NOMO-1 treated with DMSO at 0.1 percent for 48 hours (cell line): Measurements from ENCODE around the gene COL9A2.

ENCODE experiments used
- DNase-seq: peaks from one replicate; lab custom pipeline; 2025; ENCODE audit not compliant: unreplicated experiment; lab: John Stamatoyannopoulos, UW

Gene COL9A2

GRCh38 chr1:40303790-40304189 lies 13.3 kb downstream of the COL9A2 start:
- DNase-seq, result no peak

GRCh38 chr1:40303051-40303771 lies 13.9 kb downstream of the COL9A2 start:
- no peak for DNase-seq

DNA sequence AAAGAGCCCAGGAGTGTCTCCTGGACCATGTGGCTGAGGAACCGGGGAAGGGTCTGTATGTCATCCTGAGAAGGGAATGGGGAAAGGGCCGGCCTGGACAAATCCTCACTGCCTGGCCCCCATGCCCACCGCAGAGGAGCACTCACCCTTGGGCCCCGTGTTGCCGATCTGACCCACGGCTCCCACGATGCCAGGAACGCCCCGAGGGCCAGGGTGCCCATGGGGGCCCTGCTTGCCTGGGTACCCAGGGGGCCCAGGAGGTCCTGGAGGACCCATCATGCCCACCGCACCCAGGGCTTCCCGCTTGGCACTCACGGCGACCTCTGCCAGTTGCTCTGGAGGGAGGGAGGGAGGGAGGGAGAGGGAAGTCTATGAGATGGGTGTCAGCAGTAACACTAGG lies 14.6 kb downstream of the COL9A2 start:
- DNase-seq, result no peak

GRCh38 chr1:40301541-40302299 lies 15.4 kb downstream of the COL9A2 start:
- no peak for DNase-seq

GRCh38 chr1:40301066-40301465 lies 16.0 kb downstream of the COL9A2 start:
- no peak for DNase-seq

GRCh38 chr1:40300651-40301050 lies 16.4 kb downstream of the COL9A2 start:
- DNase-seq, result no peak

- DNase-seq, result no peak
Measured at GRCh38 chr1:40300249-40300567, 16.9 kb downstream of the COL9A2 start.

GRCh38 chr1:40299366-40300248 lies 17.5 kb downstream of the COL9A2 start:
- no peak for DNase-seq

- no peak for DNase-seq
Measured at GRCh38 chr1:40291293-40291692, 25.8 kb downstream of the COL9A2 start.

- no peak for DNase-seq
Measured at GRCh38 chr1:40281853-40282252, 35.2 kb downstream of the COL9A2 start.

- DNase-seq, result no peak
Measured at GRCh38 chr1:40276122-40276521, 41.0 kb downstream of the COL9A2 start.

DNA sequence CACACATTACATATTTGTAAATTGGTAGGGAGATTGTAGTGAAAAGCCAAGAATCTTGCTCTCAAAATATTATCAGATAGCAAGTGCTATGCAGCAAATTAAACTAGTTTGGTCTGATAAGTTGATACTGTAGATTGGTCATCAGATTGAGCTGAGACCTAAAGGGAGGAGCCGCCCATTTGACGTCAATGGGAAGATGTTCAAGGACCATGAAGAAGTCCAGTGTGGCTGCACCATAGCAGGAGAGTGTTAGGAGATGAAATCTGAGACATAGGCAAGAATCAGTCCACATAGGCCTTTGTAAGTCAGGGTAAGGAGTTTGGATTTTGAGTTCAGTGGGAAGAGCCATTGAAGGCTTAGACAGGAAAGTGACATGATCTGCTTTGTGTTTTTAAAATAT lies 42.8 kb downstream of the COL9A2 start:
- DNase-seq, result no peak

GRCh38 chr1:40273547-40274166 lies 43.4 kb downstream of the COL9A2 start:
- DNase-seq, result no peak

- DNase-seq, result no peak
Measured at GRCh38 chr1:40272653-40273213, 44.4 kb downstream of the COL9A2 start.

DNA sequence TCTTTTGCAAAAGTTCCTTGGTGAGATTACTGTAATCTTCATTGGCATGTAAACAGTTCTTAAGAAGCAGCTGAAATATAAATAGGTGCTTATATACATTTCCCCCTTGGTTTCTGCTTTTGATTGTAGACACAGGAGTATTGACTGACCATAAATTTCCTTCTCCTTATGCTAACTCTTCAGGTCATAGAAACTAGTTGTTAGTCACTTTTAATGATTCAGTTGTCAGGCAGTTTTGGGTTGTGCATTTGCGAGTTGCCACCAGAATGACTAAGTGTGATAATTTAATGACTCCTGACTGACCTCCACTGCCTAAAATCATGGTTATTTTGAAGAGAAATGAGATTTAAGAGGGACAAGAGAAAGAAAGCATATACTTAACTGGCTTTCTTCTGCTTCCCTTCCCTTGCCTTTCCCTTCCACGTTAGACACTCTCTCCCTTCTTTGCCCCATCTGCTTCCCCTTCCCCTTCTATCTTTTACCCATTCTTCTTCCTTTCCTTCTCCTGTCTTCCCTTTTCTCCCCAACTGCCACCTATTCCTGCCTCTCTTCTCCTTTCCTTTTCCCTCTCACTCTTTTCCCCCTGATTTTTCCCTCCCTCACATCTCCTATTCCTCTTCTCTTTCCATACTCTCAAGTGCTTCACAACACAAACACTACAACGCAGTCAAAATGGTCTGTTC lies 46.8 kb downstream of the COL9A2 start:
- peak; percentile 0 for DNase-seq

GRCh38 chr1:40268211-40268610 lies 48.9 kb downstream of the COL9A2 start:
- no peak for DNase-seq

DNA sequence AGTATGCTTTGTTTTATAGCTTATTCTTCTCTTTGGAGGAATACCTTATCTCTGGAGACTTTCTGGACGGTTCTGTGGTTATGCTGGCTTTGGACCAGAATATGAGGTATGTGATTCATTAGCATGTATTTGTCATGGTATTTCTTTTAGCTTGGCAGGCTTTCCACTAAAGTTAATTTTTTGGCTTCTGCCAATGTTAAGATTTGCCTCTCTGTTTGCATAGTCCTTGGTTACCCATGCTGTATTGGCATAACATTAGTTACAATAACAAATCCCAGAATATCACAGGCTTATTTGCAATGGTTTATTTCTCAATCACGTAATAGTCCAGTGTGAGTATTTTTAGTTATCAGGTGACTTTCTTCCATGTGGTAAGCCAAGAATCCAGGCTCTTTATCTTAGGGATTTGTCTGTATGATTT lies 49.3 kb downstream of the COL9A2 start:
- DNase-seq, result no peak

- DNase-seq, result no peak
Measured at GRCh38 chr1:40266786-40267535, 50.1 kb downstream of the COL9A2 start.

DNA sequence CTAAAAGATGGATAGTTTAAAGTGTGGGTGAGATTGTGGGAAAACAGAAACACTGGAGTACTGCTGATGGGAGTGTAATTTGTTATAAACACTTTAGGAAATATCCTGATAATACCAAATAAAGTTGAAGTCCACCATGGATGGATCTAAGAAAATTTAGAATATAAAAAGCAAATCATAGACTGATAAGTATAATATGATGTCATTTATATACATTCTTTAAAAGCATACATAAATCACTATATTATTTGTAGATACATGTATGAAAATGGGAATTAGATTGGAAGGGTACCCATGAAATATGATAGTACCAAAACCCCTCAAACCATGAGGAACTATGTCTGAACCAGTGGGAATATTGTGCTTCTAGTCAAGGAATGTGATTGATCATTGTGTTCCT lies 51.2 kb downstream of the COL9A2 start:
- DNase-seq, result no peak

DNA sequence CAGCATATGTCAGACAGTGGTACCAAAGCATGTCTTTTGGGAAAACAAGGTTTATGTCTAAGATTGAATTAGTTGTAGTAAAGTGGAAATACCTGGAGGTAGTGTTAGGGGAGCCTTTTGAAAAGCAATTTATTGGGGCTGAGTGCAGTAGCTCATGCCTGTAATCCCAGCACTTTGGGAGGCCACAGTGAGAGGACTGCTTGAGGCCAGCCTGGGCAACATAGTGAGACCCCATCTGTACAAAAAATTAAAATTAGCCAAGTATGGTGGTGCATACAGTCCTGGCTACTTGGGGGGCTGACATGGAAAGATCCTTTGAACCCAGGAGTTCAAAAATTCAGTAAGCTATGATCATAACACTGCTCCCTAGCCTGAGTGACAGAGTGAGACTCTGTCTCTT lies 51.8 kb downstream of the COL9A2 start:
- DNase-seq, result no peak
